ENCODE results near the gene RNU6-1.

The RNU6-1 gene

GRCh38 chr15:67883234-67883773 lies 43.5 kb upstream of the RNU6-1 start:
- H3K27me3 ChIP-seq, result no peaks in the 10 kb centered on the region
- no peaks in the 10 kb centered on the region for H3K9me3 ChIP-seq
- no peaks in the 10 kb centered on the region for H3K4me1 ChIP-seq
- no peak for DNase-seq
- TF ChIP-seq, protein P1, sequence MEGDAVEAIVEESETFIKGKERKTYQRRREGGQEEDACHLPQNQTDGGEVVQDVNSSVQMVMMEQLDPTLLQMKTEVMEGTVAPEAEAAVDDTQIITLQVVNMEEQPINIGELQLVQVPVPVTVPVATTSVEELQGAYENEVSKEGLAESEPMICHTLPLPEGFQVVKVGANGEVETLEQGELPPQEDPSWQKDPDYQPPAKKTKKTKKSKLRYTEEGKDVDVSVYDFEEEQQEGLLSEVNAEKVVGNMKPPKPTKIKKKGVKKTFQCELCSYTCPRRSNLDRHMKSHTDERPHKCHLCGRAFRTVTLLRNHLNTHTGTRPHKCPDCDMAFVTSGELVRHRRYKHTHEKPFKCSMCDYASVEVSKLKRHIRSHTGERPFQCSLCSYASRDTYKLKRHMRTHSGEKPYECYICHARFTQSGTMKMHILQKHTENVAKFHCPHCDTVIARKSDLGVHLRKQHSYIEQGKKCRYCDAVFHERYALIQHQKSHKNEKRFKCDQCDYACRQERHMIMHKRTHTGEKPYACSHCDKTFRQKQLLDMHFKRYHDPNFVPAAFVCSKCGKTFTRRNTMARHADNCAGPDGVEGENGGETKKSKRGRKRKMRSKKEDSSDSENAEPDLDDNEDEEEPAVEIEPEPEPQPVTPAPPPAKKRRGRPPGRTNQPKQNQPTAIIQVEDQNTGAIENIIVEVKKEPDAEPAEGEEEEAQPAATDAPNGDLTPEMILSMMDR (IDR thresholded peaks at IDR 0.05; ENCODE audit: low read depth, low read length), result no peak
- H3K4me3 ChIP-seq (ENCODE audit: low read depth, low read length), result no peak overlapping the region
- H3K36me3 ChIP-seq, result no peaks in the 10 kb centered on the region

- Histone ChIP-seq H3K4me1 (no peaks in the 10 kb centered on the region), H3K36me3 (no peaks in the 10 kb centered on the region), H3K9me3 (no peaks in the 10 kb centered on the region), H3K4me3 (ENCODE audit: low read depth, low read length) (no peak overlapping the region), H3K27me3 (no peaks in the 10 kb centered on the region)
- TF ChIP-seq, protein P1 (IDR thresholded peaks at IDR 0.05; ENCODE audit: low read depth, low read length), result no peak
- no peak for DNase-seq
Measured at GRCh38 chr15:67882487-67883233, 42.8 kb upstream of the RNU6-1 start.

GRCh38 chr15:67880651-67881182 lies 40.9 kb upstream of the RNU6-1 start:
- TF ChIP-seq, protein P1 (IDR thresholded peaks at IDR 0.05; ENCODE audit: low read depth, low read length), result no peak
- no peaks in the 10 kb centered on the region for H3K9me3 ChIP-seq
- H3K36me3 ChIP-seq, result no peaks in the 10 kb centered on the region
- no peak overlapping the region for H3K4me3 ChIP-seq (ENCODE audit: low read depth, low read length)
- no peak for DNase-seq
- H3K4me1 ChIP-seq, result no peaks in the 10 kb centered on the region
- H3K27me3 ChIP-seq, result no peaks in the 10 kb centered on the region

- Histone ChIP-seq H3K27me3 (no peaks in the 10 kb centered on the region), H3K4me3 (ENCODE audit: low read depth, low read length) (no peak overlapping the region), H3K36me3 (no peaks in the 10 kb centered on the region), H3K9me3 (no peaks in the 10 kb centered on the region), H3K4me1 (no peaks in the 10 kb centered on the region)
- TF ChIP-seq, protein P1 (IDR thresholded peaks at IDR 0.05; ENCODE audit: low read depth, low read length), result no peak
- no peak for DNase-seq
Measured at GRCh38 chr15:67879440-67880129, 39.7 kb upstream of the RNU6-1 start.

DNA sequence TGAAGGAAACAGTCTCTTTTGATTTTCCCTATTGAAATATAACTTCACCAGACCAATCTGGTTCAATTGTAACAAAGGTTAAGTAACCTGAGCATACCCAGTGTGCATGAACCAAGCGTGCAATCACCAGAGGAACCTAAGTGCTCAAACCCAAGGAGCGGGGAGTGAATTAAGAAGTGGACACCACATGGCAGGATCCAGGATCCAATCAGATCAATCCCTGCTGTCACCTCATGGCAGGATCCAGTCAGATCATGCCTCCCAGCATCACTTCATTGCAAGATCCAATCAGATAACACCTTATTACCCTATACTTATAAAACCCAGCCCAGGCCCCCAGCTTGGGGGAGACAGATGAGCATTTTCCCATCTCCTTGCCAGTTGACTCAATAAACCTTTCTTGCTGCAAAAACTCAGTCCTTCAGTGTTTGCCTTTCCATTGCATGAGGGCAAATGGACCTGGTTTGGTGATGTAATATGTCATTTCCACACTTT lies 38.9 kb upstream of the RNU6-1 start:
- Histone ChIP-seq H3K36me3 (no peaks in the 10 kb centered on the region), H3K27me3 (no peaks in the 10 kb centered on the region), H3K4me3 (ENCODE audit: low read depth, low read length) (no peak overlapping the region), H3K4me1 (no peaks in the 10 kb centered on the region), H3K9me3 (no peaks in the 10 kb centered on the region)
- TF ChIP-seq, protein P1 (IDR thresholded peaks at IDR 0.05; ENCODE audit: low read depth, low read length), result no peak
- no peak for DNase-seq

Measured in BE2C (cell line).